ENCODE results near the gene PILRA. TPM values are rescaled to one million over a fixed set of nuclear protein-coding genes. Genes with fewer than 3 reads are reported as not detected.

PILRA gene
- total and polyA plus RNA-seq, 10 of the 15 experiments (the other 5 are each of a cell fraction or from before 2014, with no cell fraction given): 6.6 to 43.3 (median 11.5) TPM

DNA sequence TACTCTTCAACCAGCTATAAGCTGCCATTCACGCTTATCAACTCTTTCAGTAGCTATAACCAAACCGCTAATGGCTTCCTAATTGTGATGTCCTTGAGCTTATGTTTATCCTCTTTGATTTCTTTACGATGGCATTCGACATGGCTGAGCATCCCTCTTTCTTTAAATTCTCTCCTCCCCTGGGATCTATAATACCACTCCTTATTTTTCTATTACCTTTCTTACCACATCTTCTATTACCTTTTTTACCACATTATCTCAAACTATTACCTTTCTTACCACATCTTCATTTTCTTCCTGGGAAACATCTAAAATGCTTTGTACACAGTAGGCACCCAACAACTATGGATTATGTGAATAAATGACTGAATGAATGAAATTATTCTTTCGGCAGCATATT, 42.2 kb downstream of the PILRA start:
- WGBS (ENCODE audit: insufficient coverage, insufficient replicate concordance, low lambda C conversion rate, missing lambda C conversion rate): 97% methylated on average over 5 of the region's 5 CpGs
- RAD21 ChIA-PET (ENCODE audit: unreplicated experiment): interaction anchor here (1.4 to 1.6 kb wide), 2 partner anchors 8 to 13 kb away, joined by 4 read pairs; partner anchors contain the start of gene ZCWPW1
- no peak for FAIRE-seq
- H2AFZ ChIP-seq (ENCODE audit: control insufficient read depth, low read depth, low read length): no peak overlapping the region
- no peak for TF ChIP-seq ZBTB40 (IDR thresholded peaks at IDR 0.05; ENCODE audit: borderline replicate concordance)
- no peak for TF ChIP-seq GATAD2B (conservative IDR thresholded peaks at IDR 0.05; ENCODE audit: low read depth)
- TF ChIP-seq POU2F2 (IDR thresholded peaks at IDR 0.05; ENCODE audit: borderline replicate concordance, low read depth, low read length): no peak
- no peak for TF ChIP-seq GABPA (IDR thresholded peaks at IDR 0.05; ENCODE audit: low read depth)
- TF ChIP-seq HDAC6 (IDR thresholded peaks at IDR 0.05; ENCODE audit: unreplicated experiment): no peak
- TF ChIP-seq, protein P1, sequence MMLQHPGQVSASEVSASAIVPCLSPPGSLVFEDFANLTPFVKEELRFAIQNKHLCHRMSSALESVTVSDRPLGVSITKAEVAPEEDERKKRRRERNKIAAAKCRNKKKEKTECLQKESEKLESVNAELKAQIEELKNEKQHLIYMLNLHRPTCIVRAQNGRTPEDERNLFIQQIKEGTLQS (IDR thresholded peaks at IDR 0.05; ENCODE audit: borderline replicate concordance, extremely low read depth, low read depth, low read length): no peak
- TF ChIP-seq MXI1 (IDR thresholded peaks at IDR 0.05; ENCODE audit: low read depth, low read length): no peak
- TF ChIP-seq E2F8 (IDR thresholded peaks at IDR 0.05; ENCODE audit: low read depth, partially characterized antibody): no peak
- TF ChIP-seq NFXL1 (IDR thresholded peaks at IDR 0.05; ENCODE audit: borderline replicate concordance): no peak
- POLR2A ChIA-PET: interaction anchor here (1.0 to 2.1 kb wide), 4 partner anchors 8 to 22 kb away, joined by 3 to 13 read pairs (median 4); partner anchors contain the start of genes MEPCE and ZCWPW1
- H3K4me3 ChIP-seq: no peak overlapping the region
- no peaks in the 10 kb centered on the region for H3K36me3 ChIP-seq (ENCODE audit: control insufficient read depth in 2 of 2, insufficient read depth in 2 of 2, low read length in 1 of 2)
- ATAC-seq: no peak
- H3K9me3 ChIP-seq (replicated peaks; ENCODE audit: control insufficient read depth, insufficient read depth, low read length): no peaks in the 10 kb centered on the region; the same call in 2 of the 3 replicates
- H4K20me1 ChIP-seq (ENCODE audit: control insufficient read depth, insufficient read depth): no peaks in the 10 kb centered on the region
- DNase-seq (ENCODE audit: low read depth, low spot score): no peak
- in situ Hi-C loops (cut with MboI): no loop called here
- peaks cover 22% of the 10 kb centered on the region for H3K4me1 ChIP-seq (ENCODE audit: control insufficient read depth, insufficient read depth, low read length)
- SMC1A ChIA-PET (ENCODE audit: uncharacterized antibody, unreplicated experiment): interaction anchor here (0.7 to 2.6 kb wide), 7 partner anchors 8 to 41 kb away, joined by 3 to 11 read pairs (median 4); partner anchors contain the start of genes MEPCE and ZCWPW1
- H3K27me3 ChIP-seq (replicated peaks in 1 of 2; ENCODE audit: control insufficient read depth in 2 of 2, insufficient read depth in 2 of 2, low read length in 1 of 2): no peaks in the 10 kb centered on the region
- CTCF ChIA-PET: interaction anchor here (1.4 to 2.8 kb wide), 5 partner anchors 8 to 283 kb away, joined by 5 to 9 read pairs (median 5); no protein-coding TSS in a partner anchor
- BruUV-seq (replicated peaks): no TSS peak
- intact Hi-C loops (cut with micrococcal nuclease; ENCODE audit: unreplicated experiment): no loop called here
- no peak overlapping the region for H3K9ac ChIP-seq (ENCODE audit: control insufficient read depth, insufficient read depth, low read length)
- H3K27ac ChIP-seq (ENCODE audit: control insufficient read depth, insufficient read depth): no peak overlapping the region
- no peak overlapping the region for H3K4me2 ChIP-seq (ENCODE audit: control insufficient read depth, insufficient read depth)
- H3K79me2 ChIP-seq (ENCODE audit: control insufficient read depth, insufficient read depth, low read length): no peaks in the 10 kb centered on the region
